SK-N-SH (cell line): ENCODE results near the gene CNTN4.

Experiments
- CHD2 ChIP-seq: fragments of 150-350 bp; IDR thresholded peaks from 2 replicates; pipeline ENCODE4 v1.6.1; 2018; ENCODE audit warnings: low read length; ENCODE audit not compliant: partially characterized antibody
- CTCF ChIP-seq: fragments of 200-600 bp; sonication (generic); IDR thresholded peaks from 2 replicates; pipeline ENCODE4 v1.6.1; 2017; ENCODE audit warnings: antibody characterized with exemption, mild to moderate bottlenecking, moderate library complexity
- ELF1 ChIP-seq: IDR thresholded peaks from 2 replicates; pipeline ENCODE4 v1.4.0; 2012
- GABPA ChIP-seq: IDR thresholded peaks from 2 replicates; pipeline ENCODE4 v1.4.0; 2012; ENCODE audit warnings: low read depth, mild to moderate bottlenecking
- NRF1 ChIP-seq: IDR thresholded peaks from 2 replicates; pipeline ENCODE4 v1.6.1; 2012; ENCODE audit warnings: low read depth, mild to moderate bottlenecking, low read length
- POLR2AphosphoS5 ChIP-seq: IDR thresholded peaks from 2 replicates; pipeline ENCODE4 v1.6.1; 2012; ENCODE audit warnings: low read depth, low read length
- RAD21 ChIP-seq: IDR thresholded peaks from 2 replicates; pipeline ENCODE4 v1.6.1; 2012; ENCODE audit warnings: mild to moderate bottlenecking, low read length
- RCOR1 ChIP-seq: fragments of 150-350 bp; IDR thresholded peaks from 2 replicates; pipeline ENCODE4 v1.6.1; 2017; ENCODE audit warnings: antibody characterized with exemption, low read length
- SMC3 ChIP-seq: IDR thresholded peaks from 2 replicates; pipeline ENCODE4 v1.6.1; 2012; ENCODE audit warnings: low read depth, low read length, improper control_type of control experiment
- TAF1 ChIP-seq: IDR thresholded peaks from 2 replicates; pipeline ENCODE4 v1.6.1; 2012; ENCODE audit warnings: low read depth, mild to moderate bottlenecking, low read length, moderate library complexity, borderline replicate concordance
- TCF12 ChIP-seq: IDR thresholded peaks from 2 replicates; pipeline ENCODE4 v1.4.0; 2012
- YY1 ChIP-seq: IDR thresholded peaks from 2 replicates; pipeline ENCODE4 v1.4.0; 2012; ENCODE audit warnings: low read depth, mild to moderate bottlenecking
- TF ChIP-seq, protein P1 (sequence below): IDR thresholded peaks from 2 replicates; pipeline ENCODE4; 2012
- TF ChIP-seq, protein P2 (sequence below): IDR thresholded peaks from 2 replicates; pipeline ENCODE4 v1.4.0; 2012; ENCODE audit warnings: low read depth

DNA sequence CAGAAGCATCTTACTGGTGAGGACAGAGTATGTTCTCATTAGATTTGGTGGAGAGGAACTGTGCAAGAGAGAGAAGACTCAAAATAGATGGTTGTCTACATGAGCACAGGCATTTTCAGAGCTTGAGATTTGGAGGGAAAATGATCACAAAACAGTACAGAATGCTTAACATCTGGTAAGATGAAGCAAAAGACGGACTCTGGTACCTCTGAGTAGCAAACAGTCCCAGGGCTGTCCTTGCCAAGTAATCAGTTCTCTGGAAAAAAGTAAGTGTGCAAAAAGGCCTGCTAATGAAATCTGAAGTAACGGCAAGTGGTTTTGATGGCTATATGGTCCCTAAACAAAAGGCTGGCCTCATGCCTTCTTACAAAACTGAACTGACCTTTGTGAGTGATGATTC lies 414.2 kb downstream of the CNTN4 start:
- TF ChIP-seq, protein P1, sequence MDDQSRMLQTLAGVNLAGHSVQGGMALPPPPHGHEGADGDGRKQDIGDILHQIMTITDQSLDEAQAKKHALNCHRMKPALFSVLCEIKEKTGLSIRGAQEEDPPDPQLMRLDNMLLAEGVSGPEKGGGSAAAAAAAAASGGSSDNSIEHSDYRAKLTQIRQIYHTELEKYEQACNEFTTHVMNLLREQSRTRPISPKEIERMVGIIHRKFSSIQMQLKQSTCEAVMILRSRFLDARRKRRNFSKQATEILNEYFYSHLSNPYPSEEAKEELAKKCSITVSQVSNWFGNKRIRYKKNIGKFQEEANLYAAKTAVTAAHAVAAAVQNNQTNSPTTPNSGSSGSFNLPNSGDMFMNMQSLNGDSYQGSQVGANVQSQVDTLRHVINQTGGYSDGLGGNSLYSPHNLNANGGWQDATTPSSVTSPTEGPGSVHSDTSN, result no peak
- no peak for TF ChIP-seq TAF1
- no peak for TF ChIP-seq ELF1
- no peak for TF ChIP-seq RCOR1
- no peak for TF ChIP-seq POLR2AphosphoS5
- TF ChIP-seq CTCF, result no peak
- no peak for TF ChIP-seq YY1
- no peak for TF ChIP-seq TCF12
- TF ChIP-seq SMC3, result no peak
- TF ChIP-seq GABPA, result no peak
- TF ChIP-seq RAD21, result no peak
- no peak for TF ChIP-seq NRF1
- TF ChIP-seq, protein P2, sequence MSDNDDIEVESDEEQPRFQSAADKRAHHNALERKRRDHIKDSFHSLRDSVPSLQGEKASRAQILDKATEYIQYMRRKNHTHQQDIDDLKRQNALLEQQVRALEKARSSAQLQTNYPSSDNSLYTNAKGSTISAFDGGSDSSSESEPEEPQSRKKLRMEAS, result no peak
- no peak for TF ChIP-seq CHD2
